Astrocyte of the spinal cord (primary cell): ENCODE results near the gene GNG7.
A peak's percentile ranks its signal among the peaks of the same experiment; 100 is the strongest.
"Not testable (repeated sequence)": the region's sequence is repeated elsewhere in the genome, so short reads cannot be mapped to it uniquely, and the experiment has no call there.

Experiments used
- DNase-seq: peaks from one replicate; pipeline ENCODE4 v3.0.0; 2011; ENCODE audit warnings: low read depth, low spot score
- H3K4me3 ChIP-seq: 2 replicates; pipeline ENCODE4 v1.5.1; 2011; ENCODE audit warnings: low read depth, mild to moderate bottlenecking, low read length, moderate library complexity
- CTCF ChIP-seq: IDR thresholded peaks from 2 replicates; pipeline ENCODE4 v1.5.1; 2012; ENCODE audit warnings: low read depth, mild to moderate bottlenecking, low read length, inconsistent platforms
- in situ Hi-C: cut with HindIII; loops from 2 replicates; pipeline ENCODE4 v1.10.0; 2017; ENCODE audit warnings: low sequenced_read_pairs

GNG7 gene

DNA sequence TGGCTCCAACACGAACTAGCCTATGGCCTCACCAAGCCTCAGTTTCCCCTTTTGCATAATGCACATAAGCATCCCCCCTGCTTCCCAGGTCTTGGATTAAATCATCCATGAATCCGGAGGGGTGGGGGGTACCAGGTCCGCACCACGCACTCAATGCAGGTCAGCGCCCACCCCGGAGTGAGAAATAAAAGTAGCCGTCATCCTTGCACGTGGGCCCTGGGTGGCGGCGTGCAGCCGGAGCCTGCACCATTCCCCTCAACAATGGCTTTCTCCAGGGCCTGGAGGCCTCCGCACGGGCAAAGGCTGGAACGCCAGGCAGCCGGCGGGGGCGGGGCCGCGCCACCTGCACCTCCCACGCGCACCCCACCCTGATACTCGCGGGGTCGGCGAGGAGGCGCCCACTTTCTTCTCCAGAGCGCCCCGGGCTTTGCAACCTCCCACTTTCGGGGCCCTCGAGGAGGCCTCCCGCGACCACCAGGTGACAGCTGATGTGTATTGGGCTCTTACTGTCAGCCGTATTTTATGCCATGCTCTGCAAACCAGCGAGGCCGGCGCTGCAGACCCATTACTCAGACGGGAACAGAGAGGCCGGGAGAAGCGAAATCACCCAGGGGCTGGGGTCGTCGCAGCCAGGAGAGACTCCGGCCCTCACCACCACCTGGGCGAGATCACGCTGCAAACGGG lies 227.3 kb downstream of the GNG7 start:
- DNase-seq, result peak; percentile 73
- no peak for TF ChIP-seq CTCF
- H3K4me3 ChIP-seq, result peak overlapping the region; percentile 95
- in situ Hi-C loops, result no loop called here

- peak; percentile 86 for TF ChIP-seq CTCF
- DNase-seq, result peak; percentile 92
- peak overlapping the region; percentile 95 for H3K4me3 ChIP-seq
- in situ Hi-C loops, result no loop called here
These were observed 228.1 kb downstream of the GNG7 start for GRCh38 chr19:2474232-2475017.

DNA sequence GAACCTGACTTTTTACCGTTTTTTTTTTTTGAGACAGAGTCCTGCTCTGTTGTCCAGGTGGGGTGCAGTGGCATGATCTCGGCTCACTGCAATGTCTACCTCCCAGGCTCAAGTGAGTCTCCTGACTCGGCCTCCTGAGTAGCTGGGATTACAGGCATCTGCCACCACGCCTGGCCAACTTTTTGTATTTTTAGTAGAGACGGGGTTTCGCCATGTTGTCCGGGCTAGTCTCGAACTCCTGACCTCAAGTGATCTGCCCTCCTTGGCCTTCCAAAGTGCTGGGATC lies 232.6 kb downstream of the GNG7 start:
- DNase-seq, in situ Hi-C loops, H3K4me3 ChIP-seq: not testable (repeated sequence)

DNA sequence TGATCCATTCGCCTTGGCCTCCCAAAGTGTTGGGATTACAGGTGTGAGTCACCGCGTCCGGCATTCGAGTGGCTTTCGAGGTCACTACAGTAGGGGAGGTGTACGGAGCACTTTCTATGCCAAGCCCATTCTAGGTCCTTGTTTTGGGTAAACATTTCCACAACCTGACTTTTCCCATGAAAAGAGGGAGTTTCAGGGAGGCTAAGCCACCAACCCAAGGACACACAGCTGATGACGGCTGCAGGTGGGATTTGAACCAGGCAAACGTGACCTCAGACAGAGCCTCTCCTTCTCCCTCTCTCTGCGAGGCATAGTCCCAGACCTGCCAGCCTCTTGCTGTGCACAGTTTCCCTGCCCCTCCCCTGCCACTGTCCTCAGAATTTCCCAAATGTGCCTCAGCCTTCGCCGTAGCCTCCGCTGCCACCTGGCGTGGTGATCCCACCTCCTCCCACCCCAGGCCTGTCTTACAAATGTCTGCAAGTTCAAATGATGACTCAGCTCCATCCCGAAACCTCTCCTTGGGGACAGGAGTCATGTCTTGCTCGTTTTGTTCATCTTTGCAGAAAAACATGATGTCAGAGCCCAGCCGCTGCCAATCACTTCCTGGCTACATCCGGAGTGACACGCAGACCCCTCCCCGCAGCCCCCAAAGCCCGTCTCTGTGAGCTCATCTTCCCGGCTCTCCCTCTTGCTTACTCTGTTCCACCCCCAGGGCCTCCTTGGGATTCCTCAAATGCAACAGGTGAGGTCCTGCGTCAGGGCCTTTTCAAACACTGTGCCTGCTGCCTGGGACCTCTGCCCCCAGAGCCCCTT lies 233.2 kb downstream of the GNG7 start:
- peak; percentile 81 for DNase-seq
- in situ Hi-C loops, result no loop called here
- no peak for TF ChIP-seq CTCF
- H3K4me3 ChIP-seq, result no peak overlapping the region

DNA sequence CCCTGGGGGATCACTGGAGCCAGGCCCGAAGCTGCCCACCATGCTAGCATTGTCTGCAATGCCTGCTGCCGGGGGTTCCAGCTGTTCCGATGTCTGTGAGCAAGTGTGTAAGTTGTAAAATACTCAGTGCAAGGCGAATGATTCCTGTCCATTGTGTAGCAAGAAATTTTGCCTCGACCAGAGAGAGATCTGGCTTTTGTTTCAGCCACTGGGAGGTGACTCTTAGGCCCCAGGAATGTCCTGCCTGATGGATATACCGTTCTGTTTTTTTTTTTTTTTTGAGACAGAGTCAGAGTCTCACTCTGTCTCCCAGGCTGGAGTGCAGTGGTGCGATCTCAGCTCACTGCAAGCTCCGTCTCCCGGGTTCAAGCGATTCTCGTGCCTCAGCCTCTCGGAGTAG lies 233.9 kb downstream of the GNG7 start:
- no peak overlapping the region for H3K4me3 ChIP-seq
- no peak for TF ChIP-seq CTCF
- in situ Hi-C loops, result no loop called here
- DNase-seq, result no peak

DNA sequence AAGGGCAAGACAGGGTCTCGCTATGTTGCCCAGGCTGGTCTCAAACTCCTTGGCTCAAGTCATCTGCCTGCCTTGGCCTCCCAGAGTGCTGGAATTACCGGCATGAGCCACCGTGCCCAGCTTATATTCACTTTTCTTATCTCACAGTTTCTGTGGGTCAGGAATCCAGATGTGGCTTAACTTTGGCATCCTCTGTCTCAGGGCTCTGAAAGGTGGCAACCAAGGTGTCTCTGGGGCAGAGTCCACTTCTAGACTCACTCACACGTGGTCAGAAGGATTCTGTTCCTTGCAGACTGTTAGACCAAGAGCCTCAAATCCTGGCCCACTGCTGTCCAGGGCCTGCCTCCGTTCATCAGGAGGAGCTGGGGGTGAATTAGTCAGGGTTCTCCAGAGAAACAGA lies 238.1 kb downstream of the GNG7 start:
- DNase-seq, result peak; percentile 20
- TF ChIP-seq CTCF, result no peak
- in situ Hi-C loops, result no loop called here
- no peak overlapping the region for H3K4me3 ChIP-seq

- in situ Hi-C loops, result not testable (repeated sequence)
These were observed 238.8 kb downstream of the GNG7 start for GRCh38 chr19:2463694-2464093.

More at GRCh38 chr19:2463694-2464093, 238.8 kb downstream of the GNG7 start:
- not testable (repeated sequence) for DNase-seq, H3K4me3 ChIP-seq
